ENCODE results near the gene C2CD3.
"Not testable (repeated sequence)": the region's sequence is repeated elsewhere in the genome, so short reads cannot be mapped to it uniquely, and the experiment has no call there.

The C2CD3 gene

DNA sequence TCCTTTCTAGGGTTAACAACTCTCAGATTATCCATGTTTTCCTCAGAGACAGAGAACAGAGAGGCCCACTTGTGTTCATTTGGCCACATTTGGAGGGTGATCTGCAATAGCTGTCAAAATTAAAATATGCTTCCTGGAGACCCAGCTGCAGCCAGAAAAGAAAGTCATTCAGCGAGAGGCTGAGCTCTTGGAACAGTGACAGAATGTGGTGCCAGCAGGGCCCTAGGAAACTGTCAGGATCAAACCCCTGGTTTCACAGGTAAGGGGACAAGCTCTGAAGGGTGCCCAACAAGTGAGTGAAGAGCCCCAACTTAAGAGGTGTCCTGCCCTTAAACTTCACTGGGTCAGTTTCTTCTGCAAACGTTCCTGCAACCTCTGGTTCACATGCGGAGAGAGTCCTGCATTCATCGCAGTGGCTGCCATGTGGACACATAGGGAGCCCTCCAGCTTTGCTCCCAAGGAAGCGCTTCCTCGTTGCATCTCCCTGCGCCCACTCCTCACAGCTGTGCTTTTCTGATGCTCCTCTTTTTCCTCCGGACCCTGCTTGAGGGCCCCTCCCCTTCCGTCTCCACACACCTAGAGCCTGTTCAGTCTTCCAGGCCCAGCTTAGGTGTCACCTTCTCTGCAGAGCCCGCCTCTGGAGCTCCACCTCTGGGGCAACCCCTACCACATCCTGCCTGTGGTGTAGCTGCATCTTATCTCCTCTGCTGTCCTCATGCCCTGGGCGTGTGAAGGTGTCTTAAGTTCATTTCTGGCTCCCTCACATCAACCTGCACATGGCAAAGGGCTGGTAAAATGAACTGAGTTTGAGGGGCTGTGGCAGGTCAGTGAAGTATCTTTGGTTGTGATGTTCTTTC, 165.8 kb downstream of the C2CD3 start:
- peak; percentile 90 for DNase-seq (ENCODE audit: low spot score)

DNA sequence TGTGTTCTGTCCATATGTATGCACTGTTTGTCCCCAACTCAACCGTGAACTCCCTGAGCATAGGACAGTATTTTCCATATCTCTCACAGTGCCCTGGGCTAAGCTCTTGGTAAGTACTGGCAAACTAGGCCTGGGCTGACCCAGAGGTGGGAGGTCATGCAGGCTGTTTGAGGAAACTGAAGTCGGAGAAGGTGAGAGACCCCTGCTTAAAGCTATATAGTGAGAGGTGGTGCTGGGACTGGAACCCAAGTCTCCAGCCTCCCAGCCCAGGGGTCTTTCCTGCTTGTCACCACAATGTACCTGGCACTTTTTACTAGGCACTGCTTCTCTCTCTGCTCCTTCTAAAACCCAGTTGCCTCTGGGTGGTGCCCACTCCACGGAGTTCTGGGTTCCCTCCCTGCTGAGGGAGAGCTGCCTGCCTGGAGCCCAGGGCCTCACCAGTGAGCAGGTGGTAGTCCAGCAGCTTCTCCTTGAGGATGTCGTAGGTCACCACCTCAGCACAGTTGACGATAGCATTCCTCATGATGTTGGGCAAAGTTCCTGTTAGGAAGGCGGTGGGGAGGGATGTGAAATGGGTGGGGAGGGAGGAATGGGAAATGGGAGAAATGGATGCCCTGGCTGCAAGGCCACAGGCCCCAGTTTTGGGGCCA, 166.6 kb downstream of the C2CD3 start:
- no peak for DNase-seq (ENCODE audit: low spot score)

DNA sequence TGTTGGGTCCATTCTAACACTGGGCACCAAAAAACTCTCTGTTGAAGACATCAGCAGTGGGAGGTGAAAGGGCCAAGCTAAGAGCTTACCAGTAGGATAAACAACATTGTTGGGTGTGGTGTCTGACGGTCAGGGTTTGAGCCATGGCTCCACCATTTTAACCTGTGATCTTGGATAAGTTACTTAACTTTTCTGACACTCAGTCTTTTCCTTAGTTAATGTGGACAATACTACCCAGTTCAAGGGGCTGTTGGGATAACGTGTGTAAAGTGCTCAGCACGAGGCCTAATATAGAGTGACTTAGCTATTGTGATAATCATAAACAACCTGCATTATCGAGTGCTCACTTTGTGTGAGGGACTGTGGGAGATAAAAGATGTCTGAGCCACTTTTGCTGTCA, 168.0 kb downstream of the C2CD3 start:
- no peak for DNase-seq (ENCODE audit: low spot score)

DNA sequence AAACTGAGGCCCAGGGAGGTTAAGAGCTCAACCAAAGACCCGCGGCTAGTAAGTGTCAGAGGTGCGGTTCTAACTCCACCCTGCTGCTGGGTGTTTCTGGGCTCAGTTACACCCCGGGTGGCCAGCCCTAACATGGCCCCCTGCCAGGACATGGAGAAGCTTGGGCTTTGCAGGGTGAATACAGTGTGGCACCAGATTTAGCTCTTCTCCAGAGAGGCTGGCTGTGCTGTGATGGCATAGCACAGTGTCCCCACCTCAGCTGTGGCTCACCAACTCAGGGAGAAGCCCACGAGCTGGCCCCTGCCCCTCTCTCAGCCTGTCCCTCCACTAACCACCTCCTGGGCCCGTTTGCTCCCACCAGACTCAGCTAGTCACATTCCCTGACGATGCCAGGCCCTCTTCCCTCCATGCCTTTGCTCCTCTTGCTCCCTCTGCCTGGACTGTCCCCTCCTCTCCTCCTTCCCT, 168.9 kb downstream of the C2CD3 start:
- DNase-seq (ENCODE audit: low spot score), result no peak

DNA sequence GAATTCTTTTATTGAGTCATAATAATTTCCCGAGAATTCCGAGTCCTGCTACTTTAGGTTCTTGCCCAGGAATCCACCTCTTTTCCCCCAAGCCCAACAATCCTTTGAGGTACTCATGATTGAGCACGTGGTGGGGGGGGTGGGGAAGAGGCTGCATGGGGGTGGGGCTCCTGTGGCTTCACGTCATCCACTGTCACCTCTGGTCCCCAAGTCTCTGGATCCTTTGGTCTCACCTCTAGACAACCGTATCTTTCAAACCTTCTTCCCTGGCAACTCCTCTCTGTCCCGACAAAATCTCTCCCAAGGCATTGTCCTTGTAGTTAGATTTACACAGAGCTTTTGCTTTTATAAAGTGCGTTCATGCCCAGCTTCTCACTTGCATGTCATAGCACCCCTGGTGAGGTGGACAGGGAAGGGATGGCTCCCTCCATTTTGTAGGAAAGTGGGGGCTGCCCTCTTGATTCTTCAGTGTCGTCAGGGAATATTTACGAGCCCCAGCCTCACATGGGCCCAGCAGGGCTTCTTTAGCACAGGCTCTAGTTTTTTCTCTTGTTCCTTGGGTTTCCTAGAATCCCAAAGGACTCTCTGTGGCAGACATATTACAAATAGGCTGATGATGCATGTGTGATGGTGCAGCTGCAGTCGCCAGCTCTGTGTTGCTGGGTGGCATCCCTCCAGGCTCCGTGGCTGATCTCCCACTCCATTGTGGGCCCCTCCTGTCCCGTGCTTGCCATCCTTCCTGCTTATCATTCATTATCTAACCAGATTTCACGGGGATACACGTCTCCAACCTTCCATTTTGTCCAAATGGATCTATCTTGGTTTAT, 170.3 kb downstream of the C2CD3 start:
- no peak for DNase-seq (ENCODE audit: low spot score)

DNA sequence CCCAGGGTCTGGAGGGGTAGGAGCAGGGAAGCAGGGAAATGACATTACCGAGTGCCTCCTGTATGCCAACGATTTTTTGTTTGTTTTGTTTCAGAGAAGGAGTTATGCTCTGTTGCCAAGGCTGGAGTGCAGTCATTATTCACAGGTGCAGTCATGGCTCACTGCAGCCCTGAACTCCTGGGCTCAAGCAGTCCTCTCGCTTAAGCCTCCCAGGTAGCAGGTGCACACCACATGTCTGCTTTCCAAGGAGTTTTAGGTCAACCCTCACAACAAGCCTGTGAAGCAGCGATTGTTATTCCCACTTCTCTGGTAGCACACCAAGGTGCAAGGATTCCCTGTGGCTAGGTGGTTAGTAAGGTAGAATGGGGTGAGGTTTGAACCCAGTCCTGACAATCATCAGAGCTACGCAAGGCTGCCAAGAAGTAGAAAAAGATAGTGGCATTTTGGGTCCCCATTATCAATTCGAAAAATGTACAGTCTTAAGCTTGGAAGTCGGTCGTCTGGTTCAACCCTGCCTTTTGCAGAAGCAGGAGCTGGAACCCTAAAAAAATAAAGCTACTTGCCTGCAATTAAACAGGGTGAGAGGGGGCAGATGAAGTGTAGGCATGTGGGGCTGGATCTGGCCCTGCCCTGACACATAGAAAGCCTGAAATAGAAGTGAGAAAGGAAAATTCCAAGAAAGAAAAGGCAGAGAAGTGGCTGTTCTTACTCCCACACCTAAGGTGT, 171.1 kb downstream of the C2CD3 start:
- DNase-seq (ENCODE audit: low spot score), result no peak

DNA sequence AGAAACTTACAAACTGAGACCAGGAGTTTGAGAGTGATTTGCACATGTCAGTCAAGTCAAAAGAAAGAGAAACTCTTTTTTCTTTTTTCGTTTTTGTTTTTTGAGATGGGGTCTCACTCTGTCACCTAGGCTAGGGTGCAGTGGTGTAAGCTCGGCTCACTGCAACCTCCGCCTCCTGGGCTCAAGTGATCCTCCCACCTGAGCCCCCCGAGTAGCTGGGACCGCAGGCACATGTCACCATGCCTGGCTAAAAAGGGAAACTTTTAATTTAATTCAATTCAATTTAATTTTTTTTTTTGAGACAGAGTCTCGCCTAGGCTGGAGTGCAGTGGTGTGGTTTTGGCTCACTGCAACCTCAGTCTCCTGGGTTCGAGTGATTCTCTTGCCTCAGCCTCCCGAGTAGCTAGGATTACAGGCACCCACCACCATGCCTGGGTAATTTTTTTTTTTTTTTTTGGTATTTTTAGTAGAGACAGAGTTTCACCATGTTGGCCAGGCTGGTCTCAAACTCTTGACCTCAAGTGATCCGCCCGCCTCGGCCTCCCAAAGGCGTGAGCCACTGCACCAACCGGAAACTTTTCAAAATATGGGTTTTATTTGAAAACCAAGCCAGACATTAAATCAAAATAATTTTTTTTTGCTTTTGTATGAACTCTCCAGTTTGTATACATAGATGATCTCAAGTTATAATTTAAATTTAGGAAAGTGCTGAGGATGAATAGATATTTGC, 171.8 kb downstream of the C2CD3 start:
- DNase-seq (ENCODE audit: low spot score), result no peak

DNA sequence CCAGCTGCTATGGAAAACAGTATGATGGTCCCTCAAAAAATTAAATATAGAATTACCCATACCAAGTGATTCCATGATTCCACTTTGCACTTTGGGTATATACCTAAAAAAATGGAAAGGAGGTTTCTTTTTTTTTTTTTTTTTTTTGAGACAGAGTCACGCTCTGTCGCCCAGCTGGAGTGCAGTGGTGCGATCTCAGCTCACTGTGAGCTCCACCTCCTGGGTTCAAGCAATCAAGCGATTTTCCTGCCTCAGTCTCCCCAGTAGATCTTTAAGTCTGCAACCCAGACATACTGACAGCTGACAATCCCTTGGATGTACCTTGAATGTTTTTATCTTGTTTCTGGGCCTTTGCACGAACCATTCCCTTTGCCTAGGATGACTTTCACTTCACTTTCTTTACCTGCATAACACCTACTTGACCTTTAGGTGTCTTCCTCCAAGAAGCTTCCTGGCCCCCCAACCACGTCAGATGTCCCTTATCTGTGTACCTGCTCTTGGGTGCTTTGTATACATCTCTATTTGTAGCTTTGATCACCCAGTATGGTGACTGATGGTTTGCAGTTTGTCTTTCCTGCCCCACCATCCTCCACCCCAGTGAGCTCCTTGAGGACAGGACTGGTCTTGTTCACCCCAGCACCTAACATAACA, 173.6 kb downstream of the C2CD3 start:
- DNase-seq (ENCODE audit: low spot score), result no peak

DNA sequence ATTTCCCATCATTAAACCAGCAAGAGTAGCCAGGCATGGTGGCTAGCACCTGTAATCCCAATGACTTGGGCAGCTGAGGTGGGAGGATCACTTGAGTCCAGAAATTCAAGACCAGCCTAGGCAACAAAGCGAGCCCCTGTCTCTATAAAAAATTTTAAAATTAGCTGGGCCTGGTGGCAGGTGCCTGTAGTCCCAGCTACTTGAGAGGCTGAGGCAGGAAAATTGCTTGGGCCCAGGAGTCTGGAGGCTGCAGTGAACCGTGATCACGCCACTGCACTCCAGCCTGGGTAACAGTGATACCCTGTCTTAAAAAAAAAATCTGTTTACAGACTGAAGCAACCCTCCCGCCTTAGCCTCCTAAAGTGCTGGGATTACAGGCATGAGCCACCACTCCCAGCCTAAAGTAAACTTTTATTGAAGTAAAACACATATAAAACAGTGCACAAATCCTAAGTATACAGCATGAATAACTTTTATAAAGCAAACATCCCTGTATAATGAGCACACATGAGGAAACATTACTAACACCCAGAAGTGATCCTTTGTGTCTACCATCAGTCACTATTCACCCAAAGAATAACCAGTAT, 174.5 kb downstream of the C2CD3 start:
- no peak for DNase-seq (ENCODE audit: low spot score)

DNA sequence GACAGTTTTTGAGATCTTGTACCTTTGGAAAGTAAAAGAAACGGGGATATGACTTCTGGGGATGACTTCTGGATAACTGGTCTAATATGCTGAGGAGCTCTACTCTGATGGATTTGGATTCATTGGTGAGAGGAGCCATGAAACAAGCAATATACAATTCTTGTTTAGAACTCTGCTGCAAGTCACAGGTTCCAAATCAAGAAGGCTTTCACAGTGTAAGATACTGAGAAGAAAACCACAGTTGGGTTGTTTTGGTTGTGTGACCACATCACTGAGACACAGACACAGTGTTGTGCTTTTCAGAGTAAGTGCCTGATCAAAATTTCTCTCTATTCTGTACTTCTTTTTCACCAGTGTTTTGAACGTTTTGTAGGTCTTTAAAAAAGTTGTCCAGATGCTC, 175.1 kb downstream of the C2CD3 start:
- DNase-seq (ENCODE audit: low spot score), result peak; percentile 85

DNA sequence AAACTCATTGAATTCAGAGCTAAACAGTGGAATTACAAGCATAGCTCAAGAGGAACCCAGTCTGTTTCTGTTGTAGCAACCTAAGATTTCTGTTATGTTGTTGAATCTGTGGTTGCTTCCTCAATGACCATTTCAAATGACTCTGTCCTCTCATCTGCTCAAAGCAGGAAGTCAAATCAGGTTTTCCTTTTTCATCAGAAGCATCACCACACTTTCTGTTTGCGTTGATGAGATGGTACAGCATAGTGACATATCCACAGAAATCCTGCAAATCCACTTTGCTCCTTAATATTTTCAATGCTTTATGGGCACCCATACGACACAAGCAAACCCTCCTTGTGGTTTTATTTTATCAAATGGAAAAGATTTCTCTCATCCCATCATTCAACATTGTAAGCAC, 175.6 kb downstream of the C2CD3 start:
- peak; percentile 85 for DNase-seq (ENCODE audit: low spot score)

DNA sequence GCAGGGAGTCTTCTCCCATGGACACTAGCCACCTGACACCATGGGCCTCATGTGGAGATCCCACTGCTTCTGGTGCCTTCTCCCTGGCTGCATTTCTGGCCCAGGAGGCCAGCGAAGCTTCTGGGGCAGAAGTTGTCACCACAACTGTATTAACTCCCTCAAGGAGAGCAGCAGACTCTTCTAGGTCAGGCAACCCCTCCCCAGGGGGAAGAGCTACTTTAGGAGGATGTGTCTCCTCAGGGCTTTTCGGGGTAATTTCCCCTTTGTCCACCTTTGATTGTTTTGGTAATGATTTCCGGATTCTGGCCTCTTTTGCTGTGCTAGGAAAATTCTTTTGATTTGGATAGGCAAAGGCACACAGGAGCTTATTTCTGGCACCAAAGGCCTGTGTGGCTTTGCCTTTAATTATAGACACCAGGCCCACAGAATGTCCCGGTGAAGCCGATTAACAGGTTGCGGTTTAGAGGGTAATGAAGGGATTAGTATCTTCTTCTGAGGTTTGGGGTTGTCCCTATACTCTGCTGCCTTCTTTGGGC, 179.3 kb downstream of the C2CD3 start:
- peak; percentile 31 for DNase-seq (ENCODE audit: low spot score)

DNA sequence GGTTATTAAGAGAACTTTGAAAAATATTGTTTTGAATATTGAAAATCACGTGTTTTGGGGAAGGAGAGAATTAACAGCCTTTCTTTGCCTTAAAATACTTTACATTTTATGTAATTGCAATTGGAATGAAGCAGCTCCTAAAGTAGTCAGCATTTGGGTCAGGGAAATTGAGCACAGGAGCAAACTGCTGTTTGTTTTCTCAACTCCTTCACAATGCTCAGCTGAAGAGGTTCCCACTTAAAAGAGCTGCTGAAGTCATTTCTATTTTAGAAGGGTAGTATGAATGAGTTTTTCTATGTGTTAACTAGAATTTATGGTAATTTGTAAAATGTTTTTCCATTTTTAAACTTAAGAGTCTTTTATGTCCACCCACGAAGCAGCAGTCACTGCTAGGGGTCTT, 180.1 kb downstream of the C2CD3 start:
- DNase-seq (ENCODE audit: low spot score), result no peak

DNA sequence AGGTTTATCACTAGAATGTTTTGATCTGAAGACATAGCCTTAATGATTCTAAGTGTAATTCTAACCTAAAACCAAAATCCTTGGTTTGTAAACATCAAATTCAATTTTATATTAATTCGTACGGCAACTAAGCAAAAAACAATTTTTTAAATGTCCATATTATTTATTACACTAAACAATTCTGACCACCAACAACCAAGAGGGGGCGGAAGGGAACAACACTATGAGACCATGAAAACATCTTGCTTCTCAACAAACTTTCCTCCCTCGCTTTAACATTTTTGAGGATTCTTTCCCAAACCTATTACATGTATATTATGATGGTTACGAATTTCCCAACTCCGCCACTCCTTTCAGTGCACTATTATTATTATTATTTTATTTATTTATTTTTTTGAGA, 181.6 kb downstream of the C2CD3 start:
- DNase-seq (ENCODE audit: low spot score), result no peak

DNA sequence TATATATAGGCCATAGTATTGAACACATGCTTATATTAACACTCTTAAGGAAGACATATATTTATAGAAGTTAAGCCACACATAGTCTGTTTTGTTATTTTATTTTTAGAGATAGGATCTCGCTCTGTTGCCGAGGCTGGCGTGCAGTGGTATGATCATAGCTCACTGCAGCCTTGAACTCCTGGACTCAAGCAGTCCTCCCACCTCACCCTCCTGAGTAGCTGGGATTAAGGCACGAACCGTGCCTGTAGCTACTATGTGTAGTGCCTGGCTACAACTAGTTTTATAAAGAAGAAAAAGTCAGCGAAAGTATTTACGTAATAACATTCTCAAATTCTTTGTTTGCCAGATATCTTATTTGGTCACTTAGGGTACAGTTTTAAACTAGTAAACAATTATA, 182.6 kb downstream of the C2CD3 start:
- DNase-seq (ENCODE audit: low spot score), result no peak

DNA sequence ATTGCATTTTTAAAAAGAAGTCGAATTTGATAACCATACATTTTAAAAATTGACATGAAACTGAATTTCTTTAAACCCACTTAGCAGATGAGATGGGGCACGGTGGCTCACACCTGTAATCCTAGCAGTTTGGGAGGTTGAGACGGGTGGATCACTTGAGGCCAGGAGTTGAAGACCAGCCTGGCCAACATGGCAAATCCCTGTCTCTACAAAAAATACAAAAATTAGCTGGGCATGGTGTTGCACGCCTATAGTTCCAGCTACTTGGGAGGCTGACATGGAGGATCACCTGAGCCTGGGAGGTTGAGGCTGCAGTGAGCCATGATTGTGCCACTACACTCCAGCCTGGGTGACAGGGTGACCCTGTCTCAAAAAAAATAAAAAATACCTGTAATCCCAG, 185.1 kb downstream of the C2CD3 start:
- not testable (repeated sequence) for DNase-seq (ENCODE audit: low spot score)

DNA sequence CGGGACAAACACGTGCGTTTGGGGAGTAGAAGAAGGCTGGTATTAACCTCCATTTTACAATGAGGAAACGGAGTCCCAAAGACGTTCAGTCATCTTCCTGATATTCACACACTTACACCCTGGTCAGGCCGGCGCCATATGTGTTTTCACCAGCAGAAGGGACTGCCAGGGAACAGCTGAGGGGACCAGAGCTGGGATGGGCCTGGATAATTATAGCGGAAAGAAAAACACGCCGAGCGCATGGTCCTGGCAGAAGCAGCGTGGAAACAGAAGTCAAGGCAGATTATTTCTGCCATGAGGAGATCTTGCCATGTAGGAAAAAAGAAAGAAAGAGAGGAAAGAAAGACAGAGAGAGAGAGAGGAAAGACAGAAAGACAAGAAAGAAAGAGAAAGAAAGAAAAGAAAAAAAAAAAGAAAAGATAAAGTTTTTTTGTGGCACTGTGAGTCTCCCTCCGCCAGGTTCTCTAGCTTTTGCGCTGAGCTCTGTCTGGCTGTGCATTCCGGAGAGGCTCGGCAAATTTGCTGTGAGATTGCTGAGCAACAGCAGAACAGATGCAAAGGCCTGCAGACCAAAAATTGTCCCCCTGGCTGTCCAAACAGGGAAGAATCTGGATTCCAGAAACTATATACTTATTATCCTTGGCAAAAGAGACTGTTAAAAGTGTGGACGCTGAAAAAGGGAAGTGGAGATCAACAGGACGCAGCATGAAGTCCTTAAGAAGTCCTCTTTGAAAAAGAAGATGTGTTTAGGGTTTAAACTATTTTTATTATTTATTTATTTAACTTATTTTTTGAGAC, 186.9 kb downstream of the C2CD3 start:
- no peak for DNase-seq (ENCODE audit: low spot score)

DNA sequence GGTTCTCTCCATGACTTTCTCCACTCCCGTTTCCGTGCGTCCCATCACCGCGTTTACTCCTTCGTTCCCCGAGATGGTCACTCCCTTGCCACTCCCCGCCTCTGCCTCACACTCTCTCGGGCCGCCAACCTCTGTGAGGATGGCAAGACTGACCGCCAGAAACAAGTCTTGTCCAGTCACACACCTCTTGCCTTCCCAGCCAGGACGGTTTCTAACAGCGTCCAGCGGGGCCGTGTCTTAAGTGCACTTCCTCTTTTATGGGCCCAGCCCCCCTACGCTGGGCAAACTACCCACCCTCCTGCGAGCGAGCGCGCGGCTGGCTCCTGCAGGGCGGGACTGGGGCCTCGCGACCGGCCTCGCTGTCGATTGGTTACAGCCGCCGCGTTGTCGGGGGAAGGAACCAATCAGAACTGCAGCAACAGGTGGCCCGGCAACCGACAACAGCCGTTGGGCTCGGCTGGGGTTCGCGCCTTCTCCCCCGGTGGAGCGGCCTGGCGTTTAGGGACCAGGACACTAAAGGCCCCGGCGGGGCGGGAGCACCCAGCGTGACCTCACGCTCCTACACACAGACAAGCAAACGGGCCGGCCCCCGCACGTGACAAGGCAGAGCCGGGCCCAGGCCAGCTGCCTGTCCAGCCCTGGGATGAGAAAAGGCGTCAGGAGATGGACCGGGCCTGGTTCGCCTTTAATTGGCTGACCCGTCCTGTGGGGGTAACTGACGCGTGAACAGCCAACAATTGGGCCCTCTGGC, 187.6 kb downstream of the C2CD3 start:
- peak; percentile 95 for DNase-seq (ENCODE audit: low spot score)

DNA sequence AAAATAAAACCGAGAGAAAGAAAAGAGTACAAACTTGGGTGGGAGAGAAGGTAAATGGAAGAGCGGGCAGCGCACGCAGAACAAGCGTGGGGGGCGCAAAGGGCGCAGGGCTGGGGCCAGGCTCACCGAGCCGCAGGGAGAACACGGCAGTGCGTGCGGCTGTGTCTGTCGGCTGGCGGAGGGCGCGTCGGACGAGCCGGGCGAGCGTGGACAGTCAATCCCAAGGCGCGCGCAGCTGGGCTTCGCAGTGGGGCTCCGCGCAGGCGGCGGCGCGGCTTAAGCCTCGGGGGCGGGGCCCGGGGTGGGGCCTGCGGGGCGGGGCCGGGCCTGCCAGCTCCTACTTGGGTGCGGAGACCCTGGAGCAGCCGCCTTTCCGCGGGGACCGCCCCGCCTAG, 188.2 kb downstream of the C2CD3 start, which contains the start of gene UCP2:
Gene UCP2 (minus strand): TSS at position 249 of the 395 bp plus-strand sequence. CDS start 4,465 bp downstream, outside the sequence.
- peak; percentile 91 for DNase-seq (ENCODE audit: low spot score)

Measured in CD4-positive, alpha-beta T cell treated with Interleukin-15 for 4 hours (primary cell).